IgD-negative memory B cell (primary cell): ENCODE results near the gene SMG1. TPM values are rescaled to one million over a fixed set of nuclear protein-coding genes. Genes with fewer than 3 reads are reported as not detected.
A peak's percentile ranks its signal among the peaks of the same experiment; 100 is the strongest.
"Not testable (repeated sequence)": the region's sequence is repeated elsewhere in the genome, so short reads cannot be mapped to it uniquely, and the experiment has no call there.

Experiments used
- H3K27ac Mint-ChIP-seq, 3 donors: one replicate each; pipeline ENCODE4 v1.8.0; 2020 to 2022; ENCODE audit warnings: mild to moderate bottlenecking in 3 of 3, mixed read lengths in 3 of 3, moderate library complexity in 1 of 3
- H3K27me3 Mint-ChIP-seq: one replicate; pipeline ENCODE4 v1.8.0; 2021; ENCODE audit warnings: mixed read lengths
- H3K36me3 Mint-ChIP-seq: one replicate; pipeline ENCODE4 v1.8.0; 2020; ENCODE audit warnings: mild to moderate bottlenecking, mixed read lengths
- H3K4me1 Mint-ChIP-seq, 3 donors: one replicate each; pipeline ENCODE4 v1.8.0; 2020 to 2022; ENCODE audit warnings: mixed read lengths in 3 of 3, mild to moderate bottlenecking in 1 of 3
- H3K4me3 Mint-ChIP-seq, 4 donors: one replicate each; pipeline ENCODE4 v1.8.0; 2020 to 2022; ENCODE audit warnings: mild to moderate bottlenecking in 4 of 4, mixed read lengths in 4 of 4, moderate library complexity in 3 of 4
- H3K9me3 Mint-ChIP-seq, 3 donors: one replicate each; pipeline ENCODE4 v1.8.0; 2020 to 2021; ENCODE audit warnings: mixed read lengths in 3 of 3, mild to moderate bottlenecking in 1 of 3
- polyA plus RNA-seq: library from polyadenylated mRNA; unstranded; fragments of 300-500 nt; fragmentation: Illumina TruSeq; gene quantifications from one replicate; pipeline ENCODE4 v1.2.3, GENCODE V29; 2021

The SMG1 gene
- polyA plus RNA-seq, 1 donor from 2014 or later, result 17.2 TPM

DNA sequence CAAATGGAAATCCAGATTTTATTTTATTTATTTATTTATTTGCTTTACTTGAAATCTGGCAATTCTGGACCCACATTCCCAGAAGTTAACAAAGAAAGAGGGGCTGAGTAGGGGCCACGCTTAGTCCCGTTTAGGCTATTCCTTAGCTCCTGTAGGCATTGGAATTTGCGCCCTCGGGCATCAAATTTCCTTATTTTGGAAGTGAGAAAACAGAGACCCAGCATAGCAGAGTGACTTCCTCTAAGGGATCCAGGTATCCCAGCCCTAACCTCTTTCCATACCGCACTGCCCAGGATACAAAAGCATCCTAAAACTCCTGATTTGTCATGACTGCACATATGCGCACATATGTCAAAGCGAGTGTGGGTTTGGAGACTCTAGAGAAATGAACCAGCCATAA lies 19.0 kb upstream of the SMG1 start:
- no peaks in the 10 kb centered on the region for H3K27me3 Mint-ChIP-seq
- H3K4me3 Mint-ChIP-seq, result peak overlapping the region in 1 of 4 donors; percentile 35
- H3K4me1 Mint-ChIP-seq, result peaks cover 4 to 14% (median 9%) of the 10 kb centered on the region in 3 donors
- no peaks in the 10 kb centered on the region for H3K36me3 Mint-ChIP-seq
- H3K27ac Mint-ChIP-seq, result no peak overlapping the region
- no peaks in the 10 kb centered on the region for H3K9me3 Mint-ChIP-seq

DNA sequence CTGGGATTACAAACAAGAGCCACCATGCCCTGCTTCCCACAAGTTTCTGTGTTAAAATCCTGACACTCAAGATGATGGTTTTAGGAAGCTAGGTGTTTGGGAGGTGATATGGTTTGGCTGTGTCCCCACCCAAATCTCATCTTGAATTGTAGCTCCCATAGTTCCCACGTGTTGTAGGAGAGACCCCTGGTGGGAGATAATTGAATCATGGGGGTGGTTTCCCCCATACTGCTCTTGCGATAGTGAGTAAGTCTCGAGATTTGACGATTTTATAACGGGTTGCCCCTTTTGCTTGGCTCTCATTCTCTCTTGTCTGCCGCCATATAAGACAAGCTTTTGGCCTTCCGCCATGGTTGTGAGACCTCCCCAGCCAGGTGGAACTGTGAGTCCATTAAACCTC lies 17.2 kb upstream of the SMG1 start:
- peak overlapping the region in 1 of 3 donors; percentile 91 for H3K27ac Mint-ChIP-seq
- H3K4me1 Mint-ChIP-seq, result peaks cover 4 to 14% (median 9%) of the 10 kb centered on the region in 3 donors
- H3K4me3 Mint-ChIP-seq, result no peak overlapping the region
- H3K27me3 Mint-ChIP-seq, result no peaks in the 10 kb centered on the region
- no peaks in the 10 kb centered on the region for H3K9me3 Mint-ChIP-seq
- H3K36me3 Mint-ChIP-seq, result no peaks in the 10 kb centered on the region

DNA sequence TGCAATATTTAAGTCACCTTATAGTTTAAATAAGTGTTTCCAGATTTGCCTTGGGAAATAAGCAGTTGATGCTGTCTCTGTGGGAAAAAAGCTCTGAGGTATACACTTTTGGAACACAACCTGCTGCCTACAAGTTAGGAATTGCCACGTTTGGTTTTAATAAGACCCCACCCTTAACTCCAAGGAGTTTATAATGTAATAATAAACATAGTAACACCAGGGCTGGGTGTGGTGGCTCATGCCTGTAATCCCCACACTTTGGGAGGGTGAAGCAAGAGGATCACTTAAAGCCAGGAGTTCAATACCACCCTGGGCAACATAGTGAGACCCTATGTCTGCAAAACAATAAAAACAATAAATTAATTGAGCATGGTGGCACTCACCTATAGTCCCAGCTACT lies 15.9 kb upstream of the SMG1 start:
- H3K27me3 Mint-ChIP-seq, result peaks cover 1% of the 10 kb centered on the region
- H3K9me3 Mint-ChIP-seq, result no peaks in the 10 kb centered on the region
- H3K36me3 Mint-ChIP-seq, result no peaks in the 10 kb centered on the region
- H3K4me3 Mint-ChIP-seq, result no peak overlapping the region
- H3K4me1 Mint-ChIP-seq, result peaks cover 4 to 14% (median 9%) of the 10 kb centered on the region in 3 donors
- no peak overlapping the region for H3K27ac Mint-ChIP-seq

DNA sequence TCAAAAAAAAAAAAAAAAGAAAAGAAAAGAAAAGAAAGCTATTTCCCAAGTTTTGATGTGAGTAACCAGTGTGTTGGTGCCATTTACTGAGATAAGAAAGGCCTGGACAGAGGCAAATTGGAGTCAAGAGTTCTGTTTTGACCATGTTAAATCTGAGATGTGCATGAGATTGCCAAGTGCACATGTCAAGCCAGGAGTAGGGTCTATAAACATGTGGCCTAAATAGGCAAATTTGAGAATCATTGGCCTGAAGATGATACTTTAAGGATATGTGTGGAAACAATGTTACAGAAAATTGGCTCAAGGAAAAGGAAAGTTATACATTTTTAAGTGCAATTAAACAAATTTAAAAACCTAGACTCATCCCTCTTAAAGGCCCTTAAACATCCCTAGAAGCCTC lies 15.3 kb upstream of the SMG1 start:
- peaks cover 1% of the 10 kb centered on the region for H3K27me3 Mint-ChIP-seq
- no peak overlapping the region for H3K27ac Mint-ChIP-seq
- no peak overlapping the region for H3K4me3 Mint-ChIP-seq
- H3K4me1 Mint-ChIP-seq, result peaks cover 4 to 13% (median 9%) of the 10 kb centered on the region in 3 donors
- H3K36me3 Mint-ChIP-seq, result no peaks in the 10 kb centered on the region
- H3K9me3 Mint-ChIP-seq, result no peaks in the 10 kb centered on the region

DNA sequence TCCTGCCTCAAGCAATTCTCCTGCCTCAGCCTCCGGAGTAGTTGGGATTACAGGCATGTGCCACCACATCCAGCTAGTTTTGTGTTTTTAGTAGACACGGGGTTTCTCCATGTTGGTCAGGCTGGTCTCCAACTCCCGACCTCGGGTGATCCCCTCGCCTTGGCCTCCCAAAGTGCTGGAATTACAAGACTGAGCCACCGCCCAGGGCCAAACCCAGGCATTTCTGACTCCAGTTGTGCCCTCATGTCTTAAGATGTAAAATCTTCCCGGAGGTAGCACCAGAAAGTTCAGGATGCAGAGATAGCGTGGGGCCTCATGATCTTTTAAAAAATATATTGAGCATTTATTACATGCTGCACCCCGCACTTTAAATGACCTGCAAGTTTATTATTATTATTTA lies 12.8 kb upstream of the SMG1 start:
- peaks cover 2% of the 10 kb centered on the region for H3K36me3 Mint-ChIP-seq
- peaks cover 1% of the 10 kb centered on the region for H3K27me3 Mint-ChIP-seq
- no peak overlapping the region for H3K27ac Mint-ChIP-seq
- H3K4me1 Mint-ChIP-seq, result peaks cover 0 to 6% (median 3%) of the 10 kb centered on the region in 3 donors
- H3K4me3 Mint-ChIP-seq, result no peak overlapping the region
- H3K9me3 Mint-ChIP-seq, result no peaks in the 10 kb centered on the region

DNA sequence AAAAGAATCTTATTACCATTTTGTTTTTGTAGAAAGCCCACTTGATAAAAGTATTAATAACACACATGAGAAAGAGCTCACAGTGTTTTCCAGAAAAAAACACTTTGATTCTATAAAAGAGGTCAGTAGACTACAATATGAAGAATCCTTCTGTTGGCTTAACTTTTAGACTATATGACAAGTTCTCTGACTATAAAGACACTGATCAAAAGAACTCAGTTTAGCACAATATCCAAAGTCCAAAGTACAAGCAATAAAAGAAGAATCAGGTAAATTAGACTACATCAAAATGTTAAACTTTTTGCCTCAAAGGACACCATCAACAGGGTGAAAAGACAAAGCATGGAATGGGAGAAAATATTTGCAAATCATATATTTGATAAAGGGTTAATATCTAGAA lies 11.2 kb upstream of the SMG1 start:
- peaks cover 2% of the 10 kb centered on the region for H3K36me3 Mint-ChIP-seq
- H3K4me1 Mint-ChIP-seq, result peaks cover 1 to 5% (median 2%) of the 10 kb centered on the region in 3 donors
- peaks cover 1% of the 10 kb centered on the region for H3K27me3 Mint-ChIP-seq
- no peak overlapping the region for H3K4me3 Mint-ChIP-seq
- H3K27ac Mint-ChIP-seq, result no peak overlapping the region
- no peaks in the 10 kb centered on the region for H3K9me3 Mint-ChIP-seq

DNA sequence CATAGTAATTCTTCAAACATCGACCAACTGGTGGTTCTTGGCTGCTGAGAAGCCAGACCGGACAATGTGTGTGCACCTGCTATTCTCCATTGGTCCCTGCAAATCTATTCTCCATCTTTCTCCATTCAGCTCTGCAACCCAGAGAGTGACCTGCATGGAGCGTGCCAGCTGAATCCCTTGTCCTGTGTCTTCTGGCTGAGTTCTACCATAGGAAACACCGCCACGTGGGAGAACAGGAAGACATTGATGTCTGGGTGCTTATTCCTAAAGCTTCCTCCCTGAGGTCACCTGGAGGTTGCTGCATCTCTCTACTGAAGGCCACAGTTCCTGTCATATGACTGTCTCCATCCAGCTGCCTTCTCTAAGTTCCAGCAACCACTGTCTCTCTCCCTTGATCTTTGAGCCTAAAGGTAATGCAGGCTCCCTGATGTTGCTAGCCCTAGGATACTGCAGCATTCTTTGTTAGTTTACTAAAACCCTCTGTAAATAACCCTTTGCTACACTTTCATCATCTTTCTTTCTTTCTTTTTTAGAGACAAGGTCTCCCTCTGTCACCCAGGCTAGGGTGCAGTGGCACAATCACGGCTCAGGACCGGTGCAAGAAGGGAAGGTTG lies 10.6 kb upstream of the SMG1 start:
- H3K27me3 Mint-ChIP-seq, result peaks cover 1% of the 10 kb centered on the region
- H3K4me3 Mint-ChIP-seq, result no peak overlapping the region
- no peaks in the 10 kb centered on the region for H3K9me3 Mint-ChIP-seq
- no peak overlapping the region for H3K27ac Mint-ChIP-seq
- peaks cover 7% of the 10 kb centered on the region in 3 donors for H3K4me1 Mint-ChIP-seq
- peaks cover 2% of the 10 kb centered on the region for H3K36me3 Mint-ChIP-seq

DNA sequence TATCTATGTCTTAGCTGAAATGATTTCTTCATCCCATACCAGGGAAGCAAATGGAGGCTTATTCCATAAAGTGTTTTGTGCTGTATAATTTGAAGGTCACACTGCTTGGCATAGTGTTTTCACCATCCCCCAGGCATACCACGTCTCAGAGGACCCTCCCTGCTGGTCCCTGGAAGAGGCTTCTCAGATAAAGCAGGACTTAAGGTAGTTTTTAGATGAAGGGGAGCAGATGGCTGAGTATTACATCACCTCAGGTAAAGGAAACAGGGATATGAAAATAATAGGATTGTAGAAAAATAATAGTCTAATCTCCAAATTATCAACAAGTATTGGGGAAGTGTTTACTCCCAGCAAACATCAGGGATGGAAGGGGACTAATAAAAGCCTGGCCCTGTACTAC lies 7.3 kb upstream of the SMG1 start:
- Mint-ChIP-seq H3K9me3 (no peaks in the 10 kb centered on the region), H3K27me3 (peaks cover 1% of the 10 kb centered on the region), H3K4me3 (no peak overlapping the region), H3K36me3 (peaks cover 2% of the 10 kb centered on the region), H3K4me1 (peaks cover 10 to 11% (median 10%) of the 10 kb centered on the region in 3 donors), H3K27ac (peak overlapping the region in 1 of 3 donors; percentile 51)

DNA sequence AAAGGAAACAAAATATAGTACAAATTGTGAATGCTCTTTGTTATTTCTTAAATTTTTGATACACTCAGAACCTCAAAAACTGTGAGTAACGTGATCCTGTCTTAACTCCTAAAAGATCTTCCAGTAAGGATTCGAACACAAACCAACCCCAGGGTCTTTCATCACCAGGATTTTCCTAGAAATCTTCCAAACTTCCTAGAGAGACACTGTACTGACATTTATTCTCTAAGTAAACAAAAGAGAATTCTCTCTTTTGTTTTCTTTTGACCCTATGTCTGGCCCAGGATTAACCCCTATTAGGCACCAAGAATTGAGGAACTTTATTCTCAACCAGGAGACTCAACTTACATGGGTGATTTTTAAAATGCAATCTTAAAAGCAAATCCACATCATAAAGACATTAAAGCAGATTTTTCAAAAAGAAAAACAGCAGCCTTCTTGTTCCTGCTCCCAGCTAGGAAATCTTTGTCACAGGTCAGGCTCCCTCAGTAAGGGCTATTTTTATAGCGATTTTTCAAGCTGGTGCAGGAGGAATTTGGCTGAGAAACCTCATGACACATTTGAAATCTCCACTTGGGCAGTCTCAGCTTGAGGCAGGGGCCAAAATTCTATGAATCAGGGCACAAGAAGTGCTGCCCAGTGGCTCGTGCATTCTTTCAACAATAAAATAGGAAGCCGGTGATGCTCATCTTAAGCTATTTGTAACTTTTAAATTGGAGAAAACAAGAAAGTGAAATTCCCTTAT lies 6.2 kb upstream of the SMG1 start:
- no peaks in the 10 kb centered on the region for H3K9me3 Mint-ChIP-seq
- peak overlapping the region in 2 of 3 donors; percentile 13 to 60 for H3K27ac Mint-ChIP-seq
- H3K4me3 Mint-ChIP-seq, result peak overlapping the region in 1 of 4 donors; percentile 44
- H3K27me3 Mint-ChIP-seq, result no peaks in the 10 kb centered on the region
- H3K4me1 Mint-ChIP-seq, result peaks cover 10 to 15% (median 13%) of the 10 kb centered on the region in 3 donors
- peaks cover 2% of the 10 kb centered on the region for H3K36me3 Mint-ChIP-seq

DNA sequence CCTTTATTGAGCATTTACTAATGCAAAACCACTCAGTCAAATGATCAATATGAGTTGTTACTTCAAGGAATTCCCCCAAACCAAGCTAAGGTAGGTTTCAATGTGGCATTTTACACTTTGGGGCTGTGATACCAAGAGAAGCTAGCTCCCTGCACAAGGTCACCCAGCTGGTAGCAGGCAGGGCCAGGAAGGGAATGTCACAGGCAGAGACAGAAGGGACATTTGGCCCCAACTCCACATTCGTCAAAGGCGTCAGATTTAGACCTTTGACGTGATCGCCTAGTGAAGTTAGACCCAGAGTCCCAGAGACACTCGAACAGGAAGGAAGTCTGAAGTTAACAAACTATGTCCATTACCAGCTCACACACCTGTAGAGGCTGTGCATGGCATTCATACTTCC lies 5.5 kb upstream of the SMG1 start:
- peak overlapping the region; percentile 60 to 92 (median 90) for H3K27ac Mint-ChIP-seq

DNA sequence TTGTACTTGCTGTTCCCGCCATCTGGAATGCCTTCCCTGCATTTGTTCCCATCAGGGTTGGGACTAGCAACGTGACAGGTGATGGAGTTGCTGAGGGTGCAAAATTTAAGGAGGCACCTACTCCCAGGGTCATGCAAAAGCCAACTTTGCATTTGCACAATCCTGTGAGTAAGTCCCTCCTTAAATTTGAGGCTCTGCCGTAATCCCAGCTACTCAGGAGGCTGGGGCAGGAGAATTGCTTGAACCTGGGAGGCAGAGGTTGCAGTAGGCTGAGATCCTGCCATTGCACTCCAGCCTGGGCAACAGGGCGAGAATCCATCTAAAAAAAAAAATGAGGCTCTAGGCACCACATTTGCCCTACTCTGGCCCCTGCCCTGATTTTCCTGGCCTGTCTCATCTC lies 3.9 kb upstream of the SMG1 start:
- H3K27ac Mint-ChIP-seq, H3K9me3 Mint-ChIP-seq, H3K27me3 Mint-ChIP-seq, H3K36me3 Mint-ChIP-seq: not testable (repeated sequence)
- Mint-ChIP-seq H3K4me3 (peak overlapping the region in 2 of 4 donors; percentile 28 to 39), H3K4me1 (peaks cover 14 to 18% (median 14%) of the 10 kb centered on the region in 3 donors)

More for the DNA sequence above, 5.5 kb upstream of the SMG1 start:
- H3K4me3 Mint-ChIP-seq, result peak overlapping the region; percentile 0 to 54 (median 42)
- H3K4me1 Mint-ChIP-seq, result peaks cover 10 to 16% (median 11%) of the 10 kb centered on the region in 3 donors
- no peaks in the 10 kb centered on the region for H3K9me3 Mint-ChIP-seq
- H3K27me3 Mint-ChIP-seq, result no peaks in the 10 kb centered on the region
- H3K36me3 Mint-ChIP-seq, result peaks cover 2% of the 10 kb centered on the region

DNA sequence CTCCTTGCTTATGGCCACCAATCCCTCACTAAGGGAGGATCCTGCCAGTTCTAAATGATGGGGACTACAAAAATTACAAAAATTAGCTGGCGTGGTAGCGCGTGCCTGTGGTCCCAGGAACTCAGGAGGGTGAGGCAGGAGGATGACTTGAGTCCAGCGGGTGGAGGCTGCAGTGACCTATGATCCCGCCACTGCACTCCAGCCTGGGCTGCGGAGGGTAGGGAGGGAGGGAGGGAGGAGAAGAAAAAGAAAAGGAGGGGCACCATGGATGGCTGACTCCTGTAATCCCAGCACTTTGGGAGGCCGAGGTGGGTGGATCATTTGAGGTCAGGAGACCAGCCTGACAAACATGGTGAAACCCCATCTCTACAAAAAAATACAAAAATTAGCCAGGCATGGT lies 1.9 kb upstream of the SMG1 start:
- Mint-ChIP-seq H3K4me3 (peak overlapping the region in 3 of 4 donors; percentile 55 to 95 (median 92)), H3K27ac (peak overlapping the region; percentile 97 to 98 (median 98)), H3K4me1 (peaks cover 24 to 30% (median 25%) of the 10 kb centered on the region in 3 donors)
- not testable (repeated sequence) for H3K36me3 Mint-ChIP-seq, H3K27me3 Mint-ChIP-seq, H3K9me3 Mint-ChIP-seq

DNA sequence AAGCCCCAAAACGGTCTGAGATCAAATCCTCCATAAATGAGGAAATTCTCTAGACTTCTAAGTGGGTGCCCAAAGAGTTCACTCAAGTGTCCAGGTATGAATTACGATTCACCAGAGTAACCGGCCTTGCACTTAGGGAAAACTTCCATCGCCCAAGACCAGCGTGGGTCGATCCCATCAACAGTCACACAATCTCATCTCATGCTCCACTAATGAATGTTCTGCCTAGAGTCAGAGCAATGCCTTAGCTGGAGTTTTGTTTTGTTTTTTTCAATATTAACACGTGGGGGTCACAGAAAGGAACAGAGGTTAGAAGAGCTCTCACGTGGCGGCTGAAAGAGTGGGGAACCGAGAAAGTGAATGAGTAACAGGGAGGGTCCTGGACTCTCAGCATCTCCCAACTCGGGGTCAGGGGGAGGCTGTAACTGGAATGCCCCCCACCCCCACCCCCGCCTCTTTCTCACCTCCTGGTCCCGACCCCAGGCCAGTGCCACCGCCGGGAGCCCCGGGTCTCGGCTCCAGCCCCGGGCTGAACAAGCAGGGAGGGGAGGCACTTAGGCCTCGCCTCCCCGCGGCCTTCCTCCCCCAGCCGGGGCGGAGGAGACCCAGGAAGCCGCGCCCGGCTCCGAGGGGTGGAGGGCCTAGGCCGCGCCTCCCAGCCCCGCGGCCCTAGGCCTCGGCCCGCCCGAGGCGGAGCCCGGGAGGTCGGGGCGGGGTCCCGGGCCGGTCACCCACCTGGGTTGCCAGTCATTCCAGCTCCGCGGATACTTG lies 808 bp downstream of the SMG1 start:
- not testable (repeated sequence) for H3K36me3 Mint-ChIP-seq, H3K9me3 Mint-ChIP-seq, H3K27me3 Mint-ChIP-seq
- Mint-ChIP-seq H3K4me3 (peak overlapping the region; percentile 89 to 98 (median 94)), H3K4me1 (peaks cover 20 to 28% (median 23%) of the 10 kb centered on the region in 3 donors), H3K27ac (peak overlapping the region; percentile 94 to 98 (median 97))

DNA sequence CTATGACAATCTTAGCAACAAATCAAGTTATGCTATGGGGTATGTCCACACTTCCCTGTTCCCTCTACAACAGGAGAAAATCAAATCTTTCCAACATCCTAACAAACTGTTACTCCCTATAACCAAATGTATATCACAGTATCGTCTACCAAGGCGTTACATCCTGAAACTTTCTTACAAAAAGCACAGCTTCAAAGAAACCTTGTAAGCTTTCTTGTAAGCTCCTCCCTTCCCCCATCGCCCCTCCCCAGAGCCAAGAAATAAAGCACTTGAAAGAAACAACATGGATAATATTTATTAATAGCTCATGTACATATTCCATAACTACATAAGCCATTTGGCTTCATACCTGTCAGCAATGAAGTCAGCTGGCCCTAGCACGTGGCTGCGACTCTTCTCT lies 2.3 kb downstream of the SMG1 start:
- not testable (repeated sequence) for H3K9me3 Mint-ChIP-seq, H3K27me3 Mint-ChIP-seq, H3K36me3 Mint-ChIP-seq
- Mint-ChIP-seq H3K4me3 (peak overlapping the region; percentile 49 to 90 (median 76)), H3K27ac (peak overlapping the region in 1 of 3 donors; percentile 51), H3K4me1 (peaks cover 23 to 30% (median 24%) of the 10 kb centered on the region in 3 donors)

DNA sequence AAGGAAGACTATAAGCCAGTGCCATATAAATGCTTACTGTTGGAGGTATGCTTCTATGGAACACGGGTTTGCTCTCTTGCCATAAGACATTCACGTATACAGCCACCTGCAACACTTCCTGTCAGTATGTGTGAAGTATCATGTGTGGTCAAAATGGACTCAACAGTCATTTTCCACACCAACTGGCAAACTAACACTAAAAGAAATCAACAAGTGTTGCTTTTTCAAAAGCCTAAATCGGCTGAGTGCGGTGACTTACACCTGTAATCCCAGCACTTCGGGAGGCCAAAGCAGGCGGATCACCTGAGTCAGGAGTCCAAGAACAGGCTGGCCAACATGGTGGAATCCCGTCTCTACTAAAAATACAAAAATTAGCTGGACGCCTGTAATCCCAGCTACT lies 3.1 kb downstream of the SMG1 start:
- not testable (repeated sequence) for H3K27me3 Mint-ChIP-seq, H3K9me3 Mint-ChIP-seq, H3K36me3 Mint-ChIP-seq
- H3K27ac Mint-ChIP-seq, result peak overlapping the region in 2 of 3 donors; percentile 16 to 78
- H3K4me3 Mint-ChIP-seq, result peak overlapping the region; percentile 8 to 90 (median 50)
- H3K4me1 Mint-ChIP-seq, result peaks cover 26 to 33% (median 26%) of the 10 kb centered on the region in 3 donors
